ENCODE measurements around the gene RHOJ.

GRCh38 chr14:63243646-63244045 lies 39.4 kb downstream of the RHOJ start:
- TF ChIP-seq CTCF (conservative IDR thresholded peaks at IDR 0.05; ENCODE audit: low read depth, low read length) (no peak), EZH2 (IDR thresholded peaks at IDR 0.05; ENCODE audit: borderline replicate concordance, low read depth, low read length, poor library complexity, severe bottlenecking) (no peak)
